Lower leg skin (tissue), 4 donors: ENCODE measurements around the gene GCKR. TPM values are rescaled to one million over a fixed set of nuclear protein-coding genes. Genes with fewer than 3 reads are reported as not detected.

ENCODE experiments used
- DNase-seq, 2 donors: peaks; one replicate each; pipeline ENCODE4 v3.0.0-alpha.2; 2019; ENCODE audit warnings: low spot score in 2 of 2
- H3K4me3 ChIP-seq: fragments of 200-600 bp; sonication (generic); 2 replicates; pipeline ENCODE4 v1.5.1; 2017; ENCODE audit warnings: mild to moderate bottlenecking, low read depth; ENCODE audit not compliant: poor library complexity, severe bottlenecking
- CTCF ChIP-seq, 3 donors: fragments of 450-650 bp; IDR thresholded peaks; one replicate each; pipeline ENCODE4 v1.5.1; 2016; ENCODE audit warnings: antibody characterized with exemption in 3 of 3, mild to moderate bottlenecking in 3 of 3, moderate library complexity in 2 of 3
- POLR2A ChIP-seq, 2 donors: fragments of 450-650 bp; IDR thresholded peaks; one replicate each; pipeline ENCODE4 v1.6.1; 2016 to 2017; ENCODE audit warnings: antibody characterized with exemption in 2 of 2, mild to moderate bottlenecking in 1 of 2, moderate library complexity in 1 of 2
- WGBS, 2 donors: methylation state at CpG; one replicate each; pipeline ENCODE4 v1.1.5; 2018; 5-methylcytosine and 5-hydroxymethylcytosine counted together
- intact Hi-C: fragments of 100-400 bp; cut with DNase I; formaldehyde crosslinking; loops from one replicate; pipeline ENCODE4 v1.15.0; 2023; ENCODE audit warnings: low total_unique reads
- total RNA-seq, 4 donors: library from RNA; depleted of rRNA; stranded (reverse); fragments of >200 nt; gene quantifications; one replicate each; pipeline ENCODE4 v1.1.0, GENCODE V29; 2016

GCKR gene
- total RNA-seq, 4 donors from 2014 or later, result not detected

DNA sequence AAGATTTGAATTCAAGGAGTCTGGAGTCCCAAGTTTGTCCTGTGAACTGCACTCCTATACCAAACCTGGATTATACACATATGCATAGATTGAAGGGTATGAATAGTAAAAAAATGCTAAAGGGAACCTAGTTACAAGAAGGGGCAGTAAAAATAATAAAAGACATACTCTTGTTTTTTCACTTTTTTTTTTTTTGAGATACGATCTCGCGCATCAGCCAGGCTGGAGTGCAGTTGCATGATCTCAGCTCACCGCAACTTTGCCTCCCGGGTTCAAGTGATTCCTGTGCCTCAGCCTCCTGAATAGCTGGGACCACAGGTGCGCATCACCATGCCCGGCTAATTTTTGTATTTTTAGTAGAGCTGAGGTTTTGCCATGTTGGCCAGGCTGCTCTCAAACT lies 32.2 kb upstream of the GCKR start:
- DNase-seq, result no peak
- intact Hi-C loops, result no loop called here
- no peak overlapping the region for H3K4me3 ChIP-seq
- WGBS, 2 donors, result 97 to 98% methylated on average over 7 of the region's 7 CpGs
- TF ChIP-seq POLR2A (IDR thresholded peaks at IDR 0.05) (no peak), CTCF (IDR thresholded peaks at IDR 0.05) (no peak)

DNA sequence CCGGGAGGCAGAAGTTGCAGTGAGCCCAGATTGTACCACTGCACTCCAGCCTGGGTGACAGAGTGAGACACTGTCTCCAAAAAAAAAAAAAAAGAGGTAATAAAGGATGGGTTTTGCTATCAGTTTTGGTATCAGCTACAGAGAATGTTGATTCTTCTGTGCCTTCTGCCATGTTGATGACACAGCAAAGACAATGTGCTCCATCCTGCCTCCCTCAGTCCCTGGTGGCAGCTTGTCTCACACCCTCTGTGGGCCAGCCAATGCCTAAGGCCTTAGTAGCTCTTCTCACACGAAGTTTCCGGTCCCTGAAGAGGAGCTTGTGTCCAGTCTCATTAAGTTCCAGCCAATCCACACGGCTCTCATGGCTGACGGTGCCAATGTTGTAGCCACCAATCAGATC lies 24.7 kb upstream of the GCKR start:
- no peak for DNase-seq
- no peak overlapping the region for H3K4me3 ChIP-seq
- 89 to 95% methylated on average over 5 of the region's 5 CpGs for WGBS, 2 donors
- intact Hi-C loops, result no loop called here
- no peak for TF ChIP-seq CTCF (IDR thresholded peaks at IDR 0.05)
- TF ChIP-seq POLR2A (IDR thresholded peaks at IDR 0.05), result no peak

DNA sequence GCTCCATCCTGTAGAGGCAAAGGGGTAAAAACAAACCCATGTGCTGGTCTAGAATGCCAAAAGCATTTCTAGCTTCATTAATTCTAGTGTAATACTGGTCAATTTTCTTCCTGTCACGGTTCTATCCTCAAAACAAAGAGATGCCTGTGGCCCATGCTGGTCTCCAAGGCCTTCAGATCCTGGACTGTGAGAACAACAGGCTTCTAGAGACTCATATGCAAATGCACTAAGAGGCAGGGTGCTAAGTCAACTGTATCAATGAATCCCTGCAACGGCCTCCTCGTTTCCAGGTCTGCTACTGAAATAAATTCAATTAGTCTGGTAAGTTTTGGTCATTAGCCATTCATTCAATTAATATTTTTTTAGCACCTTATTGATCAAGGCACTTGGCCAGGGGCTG lies 11.1 kb upstream of the GCKR start:
- no peak overlapping the region for H3K4me3 ChIP-seq
- no peak for DNase-seq
- 64 to 70% methylated on average over 3 of the region's 3 CpGs for WGBS, 2 donors
- intact Hi-C loops, result no loop called here
- TF ChIP-seq POLR2A (IDR thresholded peaks at IDR 0.05) (no peak), CTCF (IDR thresholded peaks at IDR 0.05) (no peak)

GRCh38 chr2:27489118-27489497 lies 7.5 kb upstream of the GCKR start:
- H3K4me3 ChIP-seq, result no peak overlapping the region
- DNase-seq, result no peak
- TF ChIP-seq CTCF (IDR thresholded peaks at IDR 0.05), result no peak
- no peak for TF ChIP-seq POLR2A (IDR thresholded peaks at IDR 0.05)
- intact Hi-C loops, result no loop called here
- 0 to 7% methylated on average over 11 of the region's 11 CpGs for whole genome bisulfite sequencing, 2 donors

- WGBS, 2 donors, result 6 to 8% methylated on average over 39 to 43 of the region's 43 CpGs
- intact Hi-C loops, result no loop called here
- TF ChIP-seq CTCF (IDR thresholded peaks at IDR 0.05) (no peak), POLR2A (IDR thresholded peaks at IDR 0.05) (no peak)
- no peak within 1 kb of the TSS for H3K4me3 ChIP-seq
- DNase-seq, result peak; percentile 99 to 100
Observed at GRCh38 chr2:27489498-27490397, 6.9 kb upstream of the GCKR start, which contains the start of gene IFT172. Gene IFT172 (minus strand): TSS chr2:27489743. CDS start chr2:27489653, 90 bp downstream.
